Coronary artery (tissue), 2 donors: Measurements from ENCODE around the gene CABLES1.

Experiments used
- DNase-seq: peaks from one replicate; pipeline ENCODE4 v3.0.0-alpha.2; 2017; ENCODE audit warnings: low spot score
- H3K27ac ChIP-seq, 2 donors: fragments of 200-600 bp; sonication (generic); one replicate each; pipeline ENCODE4 v1.5.1; 2016 to 2019
- H3K4me3 ChIP-seq: fragments of 200-600 bp; sonication (generic); 2 replicates; pipeline ENCODE4 v1.5.1; 2016; ENCODE audit warnings: mild to moderate bottlenecking, moderate library complexity
- TF ChIP-seq, protein P1 (sequence below): fragments of 200-600 bp; sonication (generic); IDR thresholded peaks from one replicate; pipeline ENCODE4 v1.5.1; 2019; ENCODE audit warnings: antibody characterized with exemption

The CABLES1 gene

DNA sequence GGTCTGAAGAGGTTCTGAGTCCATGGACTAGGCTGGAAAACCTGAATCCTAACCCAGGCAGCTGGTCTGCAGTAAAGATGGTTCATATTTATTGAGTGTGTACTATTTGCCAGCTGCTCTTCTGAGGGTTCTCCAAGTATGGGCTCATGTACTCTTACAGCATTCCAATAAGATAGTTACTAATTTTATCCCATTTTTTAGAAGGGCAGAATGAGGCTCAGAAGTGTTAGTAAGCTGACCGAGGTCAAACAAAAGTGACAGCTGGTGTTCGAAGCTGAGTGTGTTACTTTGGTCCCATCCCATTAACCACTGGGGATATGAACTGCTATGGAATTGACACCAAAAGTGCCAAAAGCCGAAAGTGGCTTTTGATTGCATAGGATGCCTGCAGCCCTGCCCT, 76.9 kb downstream of the CABLES1 start:
- Histone ChIP-seq H3K4me3 (no peak overlapping the region), H3K27ac (no peak overlapping the region)

DNA sequence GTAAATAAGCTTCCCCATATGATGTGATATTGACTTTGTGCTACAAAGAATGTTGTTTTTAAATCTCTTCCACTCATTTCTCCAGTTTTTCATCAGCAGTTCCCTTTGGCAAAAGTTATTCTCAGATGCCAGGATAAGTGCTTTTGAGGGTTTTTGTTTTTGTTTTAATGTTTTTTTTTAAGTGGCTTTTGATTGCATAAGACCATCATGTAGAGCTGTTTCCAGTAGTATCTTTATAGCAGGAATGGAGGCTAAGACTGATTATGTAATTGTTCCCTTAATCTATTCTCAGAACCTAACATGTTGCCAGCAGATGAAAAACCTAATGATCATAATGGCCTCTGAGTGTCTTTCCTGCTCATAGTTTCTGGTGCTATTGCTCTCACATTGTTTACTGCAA, 77.9 kb downstream of the CABLES1 start:
- DNase-seq, result no peak
- no peak overlapping the region for H3K27ac ChIP-seq
- no peak overlapping the region for H3K4me3 ChIP-seq
- TF ChIP-seq, protein P1, sequence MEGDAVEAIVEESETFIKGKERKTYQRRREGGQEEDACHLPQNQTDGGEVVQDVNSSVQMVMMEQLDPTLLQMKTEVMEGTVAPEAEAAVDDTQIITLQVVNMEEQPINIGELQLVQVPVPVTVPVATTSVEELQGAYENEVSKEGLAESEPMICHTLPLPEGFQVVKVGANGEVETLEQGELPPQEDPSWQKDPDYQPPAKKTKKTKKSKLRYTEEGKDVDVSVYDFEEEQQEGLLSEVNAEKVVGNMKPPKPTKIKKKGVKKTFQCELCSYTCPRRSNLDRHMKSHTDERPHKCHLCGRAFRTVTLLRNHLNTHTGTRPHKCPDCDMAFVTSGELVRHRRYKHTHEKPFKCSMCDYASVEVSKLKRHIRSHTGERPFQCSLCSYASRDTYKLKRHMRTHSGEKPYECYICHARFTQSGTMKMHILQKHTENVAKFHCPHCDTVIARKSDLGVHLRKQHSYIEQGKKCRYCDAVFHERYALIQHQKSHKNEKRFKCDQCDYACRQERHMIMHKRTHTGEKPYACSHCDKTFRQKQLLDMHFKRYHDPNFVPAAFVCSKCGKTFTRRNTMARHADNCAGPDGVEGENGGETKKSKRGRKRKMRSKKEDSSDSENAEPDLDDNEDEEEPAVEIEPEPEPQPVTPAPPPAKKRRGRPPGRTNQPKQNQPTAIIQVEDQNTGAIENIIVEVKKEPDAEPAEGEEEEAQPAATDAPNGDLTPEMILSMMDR, result no peak

More for the DNA sequence above, 76.9 kb downstream of the CABLES1 start:
- TF ChIP-seq, protein P1, result no peak
- DNase-seq, result no peak

DNA sequence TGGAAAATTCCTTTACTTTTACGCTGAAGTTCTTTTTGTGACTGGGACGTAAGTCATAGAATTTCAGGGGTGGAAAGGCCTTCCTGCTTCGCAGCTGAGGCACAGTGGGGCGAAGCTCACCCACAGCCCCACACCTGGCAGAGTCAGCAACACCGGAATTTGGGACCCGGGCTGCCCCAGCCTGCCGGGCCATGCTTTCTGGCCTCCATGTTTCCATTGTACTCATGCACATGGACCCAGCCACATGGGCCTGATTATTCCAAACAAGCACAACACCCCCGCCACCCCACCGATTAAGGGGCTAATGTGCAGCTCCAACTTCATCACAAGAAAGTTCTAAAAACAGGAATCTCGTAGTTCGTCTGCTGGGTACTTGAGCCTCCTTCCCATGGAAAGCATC, 82.5 kb downstream of the CABLES1 start:
- Histone ChIP-seq H3K27ac (no peak overlapping the region), H3K4me3 (no peak overlapping the region)
- TF ChIP-seq, protein P1, result no peak
- no peak for DNase-seq

DNA sequence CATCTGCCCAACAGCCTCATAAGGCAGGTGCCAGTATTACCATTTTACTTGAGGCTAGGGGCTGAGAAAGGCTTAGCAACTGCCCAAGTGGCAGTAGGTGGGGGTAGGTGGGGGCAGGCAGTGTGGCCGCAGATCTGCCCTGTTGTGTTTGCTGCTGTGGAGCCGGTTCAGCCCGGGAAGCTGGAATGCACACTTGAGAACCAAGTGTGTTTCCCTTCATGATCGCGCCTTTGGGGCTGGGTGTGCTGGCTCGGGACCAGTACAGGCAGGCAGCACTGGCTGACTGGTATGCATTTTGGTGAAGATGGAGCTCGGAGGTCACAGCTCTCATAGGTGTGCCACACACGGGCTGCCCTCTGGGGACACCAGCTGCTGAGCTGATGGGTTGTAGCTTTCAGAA, 85.1 kb downstream of the CABLES1 start:
- TF ChIP-seq, protein P1, result no peak
- H3K27ac ChIP-seq, result no peak overlapping the region
- no peak overlapping the region for H3K4me3 ChIP-seq
- no peak for DNase-seq

DNA sequence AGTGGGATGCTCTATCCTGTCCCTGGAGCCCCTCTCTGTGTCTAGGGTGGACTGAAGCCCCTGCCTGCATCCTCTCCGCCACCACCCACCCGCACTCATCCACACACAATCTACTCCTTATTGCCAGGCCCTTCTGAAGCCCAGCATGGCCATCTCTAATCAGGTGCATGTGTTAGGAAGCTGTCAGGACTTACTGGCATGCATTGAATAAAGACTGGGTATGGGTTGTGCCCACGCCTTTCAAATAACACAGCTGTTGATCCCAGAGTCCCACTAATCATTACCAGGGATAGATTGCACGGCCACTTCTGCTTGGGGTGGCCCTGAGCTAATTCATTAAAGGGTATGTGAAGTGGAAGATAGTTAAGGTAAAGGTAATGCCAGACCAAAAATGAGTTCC, 88.4 kb downstream of the CABLES1 start:
- TF ChIP-seq, protein P1, result no peak
- no peak for DNase-seq
- no peak overlapping the region for H3K4me3 ChIP-seq
- H3K27ac ChIP-seq, result no peak overlapping the region

DNA sequence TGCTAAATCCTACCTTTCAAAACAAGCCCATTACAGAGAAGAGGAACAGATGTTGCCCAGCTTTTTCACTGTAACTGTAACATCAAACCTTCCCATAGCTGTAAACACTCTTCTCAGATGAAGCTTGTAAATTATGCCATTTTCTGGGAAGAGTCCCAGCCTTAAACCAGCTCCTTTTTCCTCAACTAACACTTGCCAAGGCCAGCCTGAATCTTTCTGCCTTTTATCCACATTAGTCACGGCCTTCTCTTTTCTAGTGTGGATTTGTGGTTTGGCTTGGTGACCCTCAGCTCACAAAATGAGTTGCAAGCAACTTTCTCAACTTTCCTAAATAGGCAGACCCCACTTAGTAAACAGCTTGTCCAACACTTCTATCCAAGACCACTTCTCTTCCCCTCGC, 90.2 kb downstream of the CABLES1 start:
- TF ChIP-seq, protein P1, result no peak
- no peak for DNase-seq
- peak overlapping the region; percentile 84 to 96 for H3K27ac ChIP-seq
- no peak overlapping the region for H3K4me3 ChIP-seq

DNA sequence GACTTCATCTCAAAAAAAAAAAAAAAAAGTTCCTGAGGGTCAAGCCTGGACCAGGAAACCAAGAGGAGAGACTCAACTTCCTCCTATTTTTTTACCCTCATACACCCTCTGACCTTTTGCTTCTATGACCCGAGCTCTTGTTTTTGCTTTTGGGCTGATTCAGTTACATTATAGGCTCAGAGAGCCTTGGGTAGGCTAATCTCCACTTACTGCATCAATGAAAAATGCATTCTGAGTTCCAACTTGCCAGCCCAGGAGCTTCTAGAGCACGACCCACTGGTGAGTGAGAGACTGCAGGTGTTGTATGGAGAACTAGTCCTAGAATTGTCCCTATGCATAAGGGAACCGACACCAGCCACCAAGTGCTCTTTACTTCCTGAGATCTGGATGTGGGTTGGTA, 91.1 kb downstream of the CABLES1 start:
- TF ChIP-seq, protein P1, result no peak
- no peak for DNase-seq
- Histone ChIP-seq H3K27ac (peak overlapping the region; percentile 91 to 96), H3K4me3 (no peak overlapping the region)
